NCI-H1048 (cell line): ENCODE measurements around the gene MACROD2.
"Not testable (repeated sequence)": the region's sequence is repeated elsewhere in the genome, so short reads cannot be mapped to it uniquely, and the experiment has no call there.

ENCODE experiments used
- DNase-seq: peaks from one replicate; lab custom pipeline; 2025; lab: John Stamatoyannopoulos, UW

The MACROD2 gene

DNA sequence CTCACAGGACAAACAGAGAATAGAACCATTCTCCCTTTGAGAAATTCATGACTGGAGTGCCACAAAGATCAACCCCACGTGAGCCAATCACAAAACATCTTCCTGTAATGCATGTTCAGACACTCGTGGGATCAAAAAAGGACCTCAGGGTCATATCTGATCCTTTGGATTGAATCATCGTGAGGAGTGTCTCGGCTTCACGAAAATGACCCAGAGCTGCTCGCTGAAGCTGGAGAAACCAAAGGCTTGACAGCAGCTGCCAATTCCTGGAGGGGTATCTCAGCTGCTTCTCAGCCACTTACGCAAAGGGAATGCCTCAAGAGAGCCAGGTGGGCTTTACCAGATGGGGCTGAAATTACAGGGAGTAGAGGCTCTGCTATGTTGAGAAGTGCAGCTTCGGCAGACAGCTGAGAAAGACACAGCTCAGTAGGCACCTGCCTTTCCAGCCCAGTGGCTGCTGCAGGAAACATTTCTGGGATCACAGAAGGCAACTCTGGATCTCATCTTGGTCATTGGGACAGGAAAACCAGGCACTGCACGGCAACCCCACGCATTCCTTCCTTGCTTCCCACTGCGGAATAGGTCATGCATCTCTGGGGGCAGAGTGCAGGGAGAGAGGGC, 1764.8 kb downstream of the MACROD2 start:
- no peak for DNase-seq

DNA sequence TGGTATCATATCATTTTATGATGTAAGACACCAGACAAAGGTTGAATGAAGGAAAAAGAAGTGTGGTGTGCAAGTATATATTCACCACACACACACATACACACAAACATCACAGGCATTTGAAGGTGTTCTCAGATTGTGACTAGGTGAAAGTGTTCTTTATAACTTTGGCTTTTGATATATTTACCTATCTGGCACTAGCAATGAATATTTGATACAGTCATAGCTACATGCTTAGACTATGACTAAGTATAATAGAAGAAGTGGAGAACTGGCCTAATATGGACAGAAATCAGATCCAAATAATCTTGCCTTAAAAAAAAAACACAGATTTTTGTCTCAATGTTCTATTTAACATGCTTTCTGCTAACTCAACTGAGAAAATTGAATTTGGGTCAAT, 1768.0 kb downstream of the MACROD2 start:
- no peak for DNase-seq

DNA sequence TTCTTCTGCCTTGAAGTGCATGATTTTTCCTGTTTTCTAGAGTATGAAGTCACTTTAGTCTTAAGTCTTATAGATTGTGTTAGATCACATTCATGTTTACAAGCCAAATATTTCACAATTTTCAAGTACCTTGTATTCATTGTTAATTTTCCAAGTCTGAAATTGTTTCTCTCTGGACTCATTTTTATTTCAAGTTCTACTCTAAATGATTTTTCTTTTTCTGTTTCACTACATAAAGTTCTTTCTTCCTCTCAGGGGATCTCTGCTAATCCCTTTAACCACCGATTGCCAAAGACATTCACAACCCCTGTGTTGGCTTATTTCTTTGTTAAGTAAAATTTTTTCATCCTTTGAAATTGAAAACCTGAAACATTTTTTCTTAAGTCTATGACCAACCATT, 1772.3 kb downstream of the MACROD2 start:
- DNase-seq, result no peak

DNA sequence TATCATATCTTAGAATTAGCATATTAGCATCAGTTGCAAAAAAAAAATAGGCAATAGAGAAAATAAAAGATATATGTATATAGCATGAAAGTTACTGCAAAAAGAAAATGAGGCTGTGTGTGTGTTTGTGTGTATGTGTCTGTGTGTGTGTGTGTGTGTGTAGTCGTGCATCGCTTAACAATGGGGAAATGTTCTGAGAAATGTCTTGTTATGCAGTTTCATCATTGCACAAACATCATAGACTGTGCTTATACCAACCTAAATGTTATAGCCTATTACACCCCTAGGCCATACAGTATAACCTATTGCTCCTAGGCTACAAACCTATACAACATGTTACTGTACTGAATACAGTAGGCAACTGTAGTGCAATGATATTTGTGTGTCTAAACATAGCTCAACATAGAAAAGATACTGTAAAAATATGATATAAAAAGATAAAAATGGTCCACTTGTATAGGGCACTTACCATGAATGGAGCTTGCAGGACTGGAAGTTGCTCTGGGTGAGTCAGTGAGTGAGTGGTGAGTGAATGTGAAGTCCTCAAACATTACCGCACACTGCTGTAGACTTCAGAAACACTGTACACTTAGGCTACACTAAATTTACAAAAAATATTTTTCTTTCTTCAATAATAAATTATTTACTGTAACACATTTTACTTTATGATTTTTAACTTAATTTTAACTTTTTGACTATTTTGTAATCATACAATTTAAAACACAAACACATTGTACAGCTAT, 1772.9 kb downstream of the MACROD2 start:
- no peak for DNase-seq

- DNase-seq, result no peak
These were observed 1777.5 kb downstream of the MACROD2 start for GRCh38 chr20:15772826-15773225.

- no peak for DNase-seq
These were observed 1779.6 kb downstream of the MACROD2 start for GRCh38 chr20:15774926-15775325.

- DNase-seq, result no peak
These were observed 1781.6 kb downstream of the MACROD2 start for GRCh38 chr20:15776770-15777466.

GRCh38 chr20:15784020-15784419, 1788.7 kb downstream of the MACROD2 start:
- DNase-seq, result no peak

- DNase-seq, result no peak
These were observed 1793.8 kb downstream of the MACROD2 start for GRCh38 chr20:15789079-15789478.

GRCh38 chr20:15792855-15793254, 1797.5 kb downstream of the MACROD2 start:
- DNase-seq, result no peak

DNA sequence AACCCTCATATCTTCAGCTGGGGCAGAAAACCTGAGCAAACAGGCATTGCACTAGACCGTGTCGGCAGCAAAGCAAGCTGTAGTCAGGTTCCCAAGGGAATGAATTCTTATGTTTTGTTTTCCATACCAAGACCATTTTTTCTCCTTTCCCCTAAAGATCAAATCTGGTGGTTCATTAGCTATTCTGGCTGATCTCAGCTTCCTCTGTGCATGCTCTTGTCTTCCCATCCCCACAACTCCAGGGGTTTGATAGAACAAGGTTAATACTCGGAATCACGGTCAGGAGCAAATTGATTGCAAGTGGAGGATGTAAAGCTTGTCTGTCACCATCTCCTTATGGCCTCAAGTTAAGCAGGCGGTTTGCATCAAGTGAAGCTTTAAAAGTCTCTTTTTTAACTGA, 1799.1 kb downstream of the MACROD2 start:
- no peak for DNase-seq

GRCh38 chr20:15795305-15796019, 1800.1 kb downstream of the MACROD2 start:
- DNase-seq, result no peak

- DNase-seq, result no peak
These were observed 1804.6 kb downstream of the MACROD2 start for GRCh38 chr20:15799871-15800270.

GRCh38 chr20:15802020-15802419, 1806.7 kb downstream of the MACROD2 start:
- DNase-seq, result no peak

DNA sequence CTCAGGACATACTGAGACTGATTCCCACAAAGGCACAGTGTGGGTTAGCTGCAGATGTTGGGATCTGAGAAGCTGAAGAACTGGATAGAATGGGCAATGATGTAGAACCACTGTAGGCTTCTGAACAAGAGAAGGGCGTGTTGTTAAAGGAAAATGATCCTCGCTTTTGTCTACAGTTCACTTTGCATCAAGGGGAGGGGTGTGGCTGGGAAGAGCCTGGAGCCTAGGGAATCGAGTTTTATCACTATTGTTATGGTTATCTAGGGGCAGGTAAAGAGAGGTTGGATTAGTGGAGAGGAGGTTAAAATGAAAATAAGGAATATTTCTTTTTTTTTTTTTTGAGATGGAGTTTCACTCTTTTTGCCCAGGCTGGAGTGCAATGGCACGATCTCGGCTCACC, 1809.8 kb downstream of the MACROD2 start:
- DNase-seq, result no peak

DNA sequence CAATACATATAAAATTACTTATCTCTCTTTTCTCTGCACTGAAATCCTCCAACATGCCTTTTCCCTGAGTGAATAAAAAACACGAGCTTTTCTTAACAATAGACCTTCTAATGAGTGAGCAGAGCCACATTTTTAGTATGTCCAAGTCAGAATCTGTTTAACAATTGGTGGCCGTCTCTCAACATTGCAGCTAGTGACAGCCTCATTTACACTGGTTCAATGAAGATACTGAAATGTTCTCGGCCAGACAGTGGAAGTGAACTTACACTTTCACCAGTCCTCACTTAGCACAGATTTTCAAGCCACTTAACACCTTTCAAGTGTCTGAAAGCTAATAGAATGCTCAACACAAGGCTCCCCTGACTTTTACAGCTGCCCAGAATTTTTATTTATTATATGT, 1810.8 kb downstream of the MACROD2 start:
- no peak for DNase-seq

DNA sequence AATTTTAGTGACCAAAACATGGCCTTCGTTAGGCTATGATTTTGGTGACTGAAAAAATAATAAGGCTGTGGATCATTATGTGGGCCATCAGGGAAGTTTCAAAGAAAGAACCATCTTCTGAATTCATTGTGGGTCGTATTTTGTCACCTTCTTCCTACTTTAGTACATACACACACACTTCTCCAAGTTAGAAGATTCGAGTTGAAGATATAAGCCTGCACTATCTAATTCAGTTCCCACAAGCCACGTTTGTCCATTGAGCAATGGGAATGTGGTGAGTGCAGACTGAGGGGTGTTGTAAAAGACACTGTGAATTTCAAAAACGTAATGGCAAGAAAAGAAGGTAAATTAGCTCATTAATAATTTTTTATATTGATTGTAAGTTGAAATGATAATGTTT, 1812.0 kb downstream of the MACROD2 start:
- DNase-seq, result no peak

- DNase-seq, result not testable (repeated sequence)
These were observed 1812.5 kb downstream of the MACROD2 start for GRCh38 chr20:15807771-15808170.

DNA sequence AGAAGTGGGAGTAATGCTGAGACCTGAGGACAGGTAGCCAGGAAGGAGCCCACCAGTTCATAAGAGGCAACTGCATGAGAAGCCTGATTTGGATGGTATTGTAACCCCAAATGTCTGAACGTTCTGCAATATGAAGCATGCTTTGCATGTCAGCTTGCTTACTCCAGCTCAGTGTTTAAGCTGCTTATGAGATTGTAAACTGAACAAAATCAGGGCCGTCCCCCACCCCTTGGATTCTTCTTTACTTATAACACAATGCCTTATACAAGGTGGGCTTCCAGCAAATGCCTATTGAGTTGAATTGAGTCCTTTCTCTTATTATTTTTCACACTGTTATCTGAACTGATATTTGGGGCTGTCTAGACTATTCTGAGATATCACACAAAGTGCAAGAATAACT, 1816.6 kb downstream of the MACROD2 start:
- DNase-seq, result no peak

DNA sequence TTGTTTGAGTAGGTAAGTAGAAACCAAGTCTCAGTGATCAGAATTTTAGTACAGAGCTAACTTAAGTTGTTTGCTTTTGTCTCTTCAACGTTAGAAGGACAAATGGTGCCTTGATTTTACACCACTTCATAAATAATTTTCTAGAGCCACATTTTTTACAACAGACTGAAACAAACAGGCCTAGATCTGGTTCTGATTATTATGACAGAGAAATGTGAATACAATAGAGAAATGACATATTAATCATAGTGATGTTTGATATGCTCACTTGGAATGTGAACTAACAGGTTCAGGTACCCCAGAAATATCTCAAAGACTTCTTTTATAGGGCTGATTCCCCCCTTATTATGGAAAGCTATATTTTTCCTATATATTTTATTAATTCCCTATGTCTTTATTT, 1817.4 kb downstream of the MACROD2 start:
- no peak for DNase-seq

DNA sequence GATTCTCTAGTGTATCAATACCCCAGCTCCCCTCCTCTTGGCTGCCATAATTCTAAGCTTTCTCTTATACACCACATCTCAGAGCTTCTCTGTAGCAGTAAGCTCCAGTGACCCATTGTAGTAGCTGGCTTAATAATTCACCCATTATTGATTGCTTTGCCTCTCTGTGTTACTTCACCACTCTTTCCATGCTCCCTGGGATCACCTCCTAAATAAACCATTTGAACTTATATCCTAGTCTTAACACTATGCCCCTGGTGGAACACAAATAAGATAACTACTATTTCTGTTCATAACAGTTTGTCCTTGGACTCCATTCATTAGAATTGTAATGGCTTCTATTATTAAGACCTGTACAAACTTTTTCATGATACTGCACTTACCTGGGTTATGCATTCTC, 1819.0 kb downstream of the MACROD2 start:
- DNase-seq, result no peak

- DNase-seq, result no peak
These were observed 1819.6 kb downstream of the MACROD2 start for GRCh38 chr20:15814911-15815310.

- DNase-seq, result no peak
These were observed 1822.0 kb downstream of the MACROD2 start for GRCh38 chr20:15817351-15817750.
